RWPE2 (cell line): Measurements from ENCODE around the gene FARS2.
"Not testable (repeated sequence)": the region's sequence is repeated elsewhere in the genome, so short reads cannot be mapped to it uniquely, and the experiment has no call there.

Experiments used
- ATAC-seq: fragments of 200-7000 bp; cut with Tn5 transposase; 3 replicates; pipeline ENCODE4 v1.9.1; 2021; ENCODE audit warnings: low read depth
- DNase-seq: peaks from one replicate; pipeline ENCODE4 v3.0.0-alpha.2; 2020; ENCODE audit warnings: low spot score
- H3K27ac ChIP-seq: fragments of 450-650 bp; 2 replicates; pipeline ENCODE4 v1.5.1; 2017; ENCODE audit warnings: mild to moderate bottlenecking; ENCODE audit not compliant: poor library complexity, severe bottlenecking
- H3K27me3 ChIP-seq: fragments of 250-450 bp; sonication (Bioruptor Pico); 2 replicates; pipeline ENCODE4 v1.5.1; 2021; ENCODE audit warnings: mild to moderate bottlenecking, moderate library complexity; ENCODE audit not compliant: insufficient read depth, poor library complexity, severe bottlenecking
- H3K36me3 ChIP-seq: fragments of 250-450 bp; sonication (Bioruptor Pico); 2 replicates; pipeline ENCODE4 v1.5.1; 2020; ENCODE audit warnings: low read depth, mild to moderate bottlenecking, moderate library complexity
- H3K4me1 ChIP-seq: fragments of 250-450 bp; sonication (Bioruptor Pico); 2 replicates; pipeline ENCODE4 v1.5.1; 2021; ENCODE audit warnings: mild to moderate bottlenecking, moderate library complexity; ENCODE audit not compliant: insufficient read depth, poor library complexity, severe bottlenecking
- H3K4me3 ChIP-seq: fragments of 250-450 bp; sonication (Bioruptor Pico); 2 replicates; pipeline ENCODE4 v1.5.1; 2021; ENCODE audit warnings: mild to moderate bottlenecking, moderate library complexity; ENCODE audit not compliant: severe bottlenecking
- H3K9me3 ChIP-seq: fragments of 250-450 bp; sonication (Bioruptor Pico); 2 replicates; pipeline ENCODE4 v1.5.1; 2021; ENCODE audit warnings: mild to moderate bottlenecking, moderate library complexity; ENCODE audit not compliant: severe bottlenecking
- CTCF ChIP-seq: fragments of 450-650 bp; IDR thresholded peaks from one replicate; pipeline ENCODE4 v1.5.1; 2017; ENCODE audit warnings: mild to moderate bottlenecking, moderate library complexity; ENCODE audit not compliant: poor library complexity, severe bottlenecking

The FARS2 gene

GRCh38 chr6:5693225-5694145 lies 432.2 kb downstream of the FARS2 start:
- H3K4me1 ChIP-seq: peaks cover 11% of the 10 kb centered on the region
- no peak for TF ChIP-seq CTCF
- DNase-seq (no peak), ATAC-seq (no peak)
- H3K36me3 ChIP-seq: no peaks in the 10 kb centered on the region
- H3K27ac ChIP-seq: no peak overlapping the region
- H3K4me3 ChIP-seq: no peak overlapping the region
- no peaks in the 10 kb centered on the region for H3K27me3 ChIP-seq
- H3K9me3 ChIP-seq: no peaks in the 10 kb centered on the region

GRCh38 chr6:5695260-5696245 lies 434.2 kb downstream of the FARS2 start:
- DNase-seq: no peak
- H3K9me3 ChIP-seq: no peaks in the 10 kb centered on the region
- ATAC-seq: no peak; the same call in 2 of the 3 replicates
- H3K27me3 ChIP-seq: no peaks in the 10 kb centered on the region
- H3K4me1 ChIP-seq: peaks cover 11% of the 10 kb centered on the region
- no peak overlapping the region for H3K27ac ChIP-seq
- H3K36me3 ChIP-seq: no peaks in the 10 kb centered on the region
- TF ChIP-seq CTCF: no peak
- H3K4me3 ChIP-seq: no peak overlapping the region

GRCh38 chr6:5697508-5697907 lies 436.2 kb downstream of the FARS2 start:
- Histone ChIP-seq H3K36me3 (no peaks in the 10 kb centered on the region), H3K4me3 (no peak overlapping the region), H3K27me3 (no peaks in the 10 kb centered on the region), H3K27ac (peak overlapping the region; percentile 13), H3K4me1 (peaks cover 11% of the 10 kb centered on the region), H3K9me3 (no peaks in the 10 kb centered on the region)
- no peak for TF ChIP-seq CTCF
- ATAC-seq (peak; percentile 59; the same call in 2 of the 3 replicates), DNase-seq (no peak)

GRCh38 chr6:5698318-5698717 lies 437.0 kb downstream of the FARS2 start:
- ATAC-seq (no peak), DNase-seq (no peak)
- no peaks in the 10 kb centered on the region for H3K9me3 ChIP-seq
- no peaks in the 10 kb centered on the region for H3K27me3 ChIP-seq
- no peak overlapping the region for H3K27ac ChIP-seq
- H3K4me1 ChIP-seq: peaks cover 11% of the 10 kb centered on the region
- no peak overlapping the region for H3K4me3 ChIP-seq
- no peaks in the 10 kb centered on the region for H3K36me3 ChIP-seq
- no peak for TF ChIP-seq CTCF

- H3K9me3 ChIP-seq, H3K27ac ChIP-seq, H3K36me3 ChIP-seq, DNase-seq, ATAC-seq, H3K27me3 ChIP-seq, H3K4me3 ChIP-seq: not testable (repeated sequence)
- H3K4me1 ChIP-seq: peaks cover 11% of the 10 kb centered on the region
These were observed 437.8 kb downstream of the FARS2 start for GRCh38 chr6:5699064-5699463.
